T-cell (primary cell): ENCODE data around the gene TSPOAP1. TPM values are rescaled to one million over a fixed set of nuclear protein-coding genes. Genes with fewer than 3 reads are reported as not detected.

ENCODE experiments used
- ATAC-seq, 4 experiments: fragments of 200-7000 bp in 3 of 4; fragments of 150-1000 bp in 1 of 4; cut with Tn5 transposase; replicated peaks in 1 of 4; 1 replicate in 3 of 4; 2 replicates in 1 of 4; pipeline ENCODE4 v1.10.0; 2021; ENCODE audit warnings: moderate library complexity in 3 of 4, mild to moderate bottlenecking in 2 of 4, moderate number of reproducible peaks in 1 of 4
- CTCF ChIA-PET, 2 donors: fragments of 300-600 bp; sonication (Branson Sonifier 250); formaldehyde crosslinking; loops; one replicate each; lab custom pipeline; 2022; ENCODE audit warnings: antibody characterized with exemption in 2 of 2; lab: Charles Lee
- POLR2A ChIA-PET, 2 donors: fragments of 300-600 bp; sonication (Branson Sonifier 250); formaldehyde crosslinking; loops; one replicate each; lab custom pipeline; 2022; ENCODE audit warnings: antibody characterized with exemption in 2 of 2; lab: Charles Lee
- DNase-seq, 35 experiments: peaks; one replicate each; pipeline versions ENCODE4 v3.0.0 to v3.0.0-alpha.2; 2013 to 2023
- H3K27ac ChIP-seq: one replicate; pipeline ENCODE4 v1.5.1; 2013; ENCODE audit warnings: low read length
- H3K27me3 ChIP-seq, 2 experiments: replicated peaks in 1 of 2; 1 replicate in 1 of 2; 2 replicates in 1 of 2; pipeline versions ENCODE4 v1.6.1 to v1.7.0; 2013; ENCODE audit warnings: low read length in 1 of 2, mixed read lengths in 1 of 2; ENCODE audit not compliant: control insufficient read depth in 2 of 2, insufficient read depth in 2 of 2; ENCODE audit errors: extremely low read depth in 1 of 2
- H3K36me3 ChIP-seq, 2 donors: 1 replicate in 1 of 2; 2 replicates in 1 of 2; pipeline versions ENCODE4 v1.6.1 to v1.7.0; 2013; ENCODE audit warnings: low read length in 1 of 2; ENCODE audit not compliant: control insufficient read depth in 2 of 2, insufficient read depth in 1 of 2; ENCODE audit errors: extremely low read depth in 1 of 2
- H3K4me1 ChIP-seq, 2 experiments: 1 replicate in 1 of 2; 2 replicates in 1 of 2; pipeline versions ENCODE4 v1.6.1 to v1.7.0; 2013; ENCODE audit warnings: low read length in 2 of 2, mixed read lengths in 1 of 2; ENCODE audit not compliant: insufficient read depth in 2 of 2, control insufficient read depth in 1 of 2; ENCODE audit errors: extremely low read depth in 1 of 2
- H3K4me3 ChIP-seq, 2 donors: 1 replicate in 1 of 2; 2 replicates in 1 of 2; pipeline versions ENCODE4 v1.5.1 to v1.7.0; 2013; ENCODE audit warnings: mild to moderate bottlenecking in 2 of 2, low read length in 1 of 2, moderate library complexity in 1 of 2; ENCODE audit not compliant: control insufficient read depth in 1 of 2; ENCODE audit errors: extremely low read depth in 1 of 2
- H3K9me3 ChIP-seq: 2 replicates; pipeline ENCODE4 v1.7.0; 2013
- H3K27ac Mint-ChIP-seq, 2 donors: one replicate each; pipeline ENCODE4 v1.8.0; 2020 to 2021; ENCODE audit warnings: mild to moderate bottlenecking in 2 of 2, mixed read lengths in 2 of 2
- H3K27me3 Mint-ChIP-seq, 2 donors: one replicate each; pipeline ENCODE4 v1.8.0; 2021 to 2022; ENCODE audit warnings: mixed read lengths in 2 of 2
- H3K36me3 Mint-ChIP-seq: one replicate; pipeline ENCODE4 v1.8.0; 2021; ENCODE audit warnings: mixed read lengths
- H3K4me1 Mint-ChIP-seq, 3 donors: one replicate each; pipeline ENCODE4 v1.8.0; 2020 to 2022; ENCODE audit warnings: mixed read lengths in 3 of 3, mild to moderate bottlenecking in 1 of 3
- H3K4me3 Mint-ChIP-seq, 3 donors: one replicate each; pipeline ENCODE4 v1.8.0; 2020 to 2022; ENCODE audit warnings: mild to moderate bottlenecking in 3 of 3, mixed read lengths in 3 of 3, moderate library complexity in 3 of 3
- H3K9me3 Mint-ChIP-seq, 3 donors: one replicate each; pipeline ENCODE4 v1.8.0; 2020 to 2022; ENCODE audit warnings: mixed read lengths in 3 of 3
- WGBS: methylation state at CpG from one replicate; pipeline ENCODE4 v1.1.5; 2013; ENCODE audit warnings: missing lambda C conversion rate; ENCODE audit not compliant: insufficient coverage; 5-methylcytosine and 5-hydroxymethylcytosine counted together
- total RNA-seq, 35 experiments: library from RNA in 6 of 35; stranded (reverse) in 6 of 35; fragments of 120-200 nt in 1 of 35; gene quantifications; one replicate each; pipeline versions ENCODE4 v1.2.1 to v1.2.4 and lab custom pipeline; 2013 to 2026

Gene TSPOAP1
- total RNA-seq, 5 donors from 2014 or later (not counting 1 experiment from before 2014, with no cell fraction given) = 15.6 to 62.7 (median 19.9) TPM

DNA sequence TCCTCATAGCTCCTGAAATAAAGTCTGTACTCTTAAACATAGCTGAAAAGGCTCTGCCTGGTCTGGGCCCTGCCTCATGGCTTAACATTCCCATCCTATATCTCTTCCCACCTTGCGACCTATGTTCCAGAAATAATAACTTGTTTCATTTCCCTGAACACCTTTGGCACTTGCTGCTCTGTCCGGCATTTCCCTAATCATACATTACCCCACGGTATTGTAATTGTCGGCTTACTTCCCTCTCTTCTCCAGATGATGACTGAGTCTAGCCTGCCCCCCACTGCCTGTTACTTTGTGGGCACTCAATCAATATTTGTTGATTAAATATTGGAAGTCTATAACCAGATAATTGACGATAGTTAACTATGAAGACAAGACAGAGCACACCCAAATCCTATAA, 46.7 kb upstream of the TSPOAP1 start:
- Mint-ChIP-seq H3K27me3 (no peaks in the 10 kb centered on the region), H3K9me3 (no peaks in the 10 kb centered on the region), H3K27ac (no peak overlapping the region), H3K4me3 (no peak overlapping the region), H3K36me3 (peaks cover 8% of the 10 kb centered on the region), H3K4me1 (peaks cover 27 to 32% (median 29%) of the 10 kb centered on the region in 3 donors)
- DNase-seq (no peak), ATAC-seq (no peak)
- Histone ChIP-seq H3K4me1 (peaks cover 21 to 30% of the 10 kb centered on the region in 2 experiments), H3K9me3 (no peaks in the 10 kb centered on the region), H3K27me3 (no peaks in the 10 kb centered on the region), H3K4me3 (no peak overlapping the region), H3K36me3 (no peaks in the 10 kb centered on the region), H3K27ac (no peak overlapping the region)
- POLR2A ChIA-PET = no interaction called here
- CTCF ChIA-PET = no interaction called here
- 84% methylated on average over 3 of the region's 5 CpGs for WGBS

DNA sequence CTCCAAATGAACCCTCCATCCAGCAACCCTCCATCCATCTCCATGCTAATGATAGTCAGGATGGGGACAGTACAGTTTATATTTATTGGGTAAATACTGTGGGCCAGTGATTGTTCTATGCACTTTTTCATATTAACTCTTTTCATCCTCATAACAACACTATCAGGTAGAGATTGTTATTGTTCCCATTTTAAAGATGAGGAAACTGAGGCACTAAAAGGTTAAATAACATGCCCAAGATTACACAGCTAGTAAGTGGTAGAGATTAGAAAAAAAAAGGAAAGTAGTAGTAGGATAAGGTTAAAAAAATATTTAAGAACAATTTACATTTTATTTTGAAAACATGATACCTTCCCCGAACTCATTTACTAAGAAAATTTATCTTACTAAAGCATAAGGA, 45.3 kb upstream of the TSPOAP1 start:
- peaks cover 17 to 26% (median 23%) of the 10 kb centered on the region in 3 donors for H3K4me1 Mint-ChIP-seq
- Histone ChIP-seq H3K4me3 (no peak overlapping the region), H3K9me3 (no peaks in the 10 kb centered on the region), H3K27me3 (no peaks in the 10 kb centered on the region), H3K4me1 (peaks cover 8 to 30% of the 10 kb centered on the region in 2 experiments), H3K27ac (no peak overlapping the region), H3K36me3 (no peaks in the 10 kb centered on the region)
- H3K9me3 Mint-ChIP-seq = no peaks in the 10 kb centered on the region
- ATAC-seq (no peak), DNase-seq (no peak)
- H3K4me3 Mint-ChIP-seq = no peak overlapping the region
- ChIA-PET CTCF (interaction anchor here (0.6 to 0.7 kb wide), 3 partner anchors 15 to 18 kb away, joined by 3 read pairs; no protein-coding TSS in a partner anchor), POLR2A (no interaction called here)
- peaks cover 8% of the 10 kb centered on the region for H3K36me3 Mint-ChIP-seq
- H3K27ac Mint-ChIP-seq = no peak overlapping the region
- WGBS = no CpG with 5 or more reads among the region's 1 CpG
- no peaks in the 10 kb centered on the region for H3K27me3 Mint-ChIP-seq

DNA sequence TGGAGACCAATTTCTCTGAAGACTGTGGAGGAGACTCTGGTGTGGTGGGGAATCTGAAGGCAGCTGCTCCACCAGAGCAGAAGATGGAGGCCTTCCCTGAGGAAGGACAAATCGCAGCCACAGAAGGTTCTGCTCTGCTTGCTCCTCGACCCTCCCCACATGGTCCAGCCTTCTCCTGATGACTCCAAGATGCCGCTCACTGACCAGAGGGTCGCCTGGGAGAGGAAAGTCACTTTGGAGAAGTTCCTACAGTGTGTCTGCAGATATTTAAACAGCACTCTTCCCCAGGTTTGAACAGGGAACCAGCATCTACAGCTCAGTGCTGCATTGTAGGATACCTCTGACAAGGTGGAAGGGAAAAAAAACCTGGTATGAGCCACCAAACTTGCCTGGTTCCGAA, 44.4 kb upstream of the TSPOAP1 start:
- DNase-seq = no peak
- Mint-ChIP-seq H3K27me3 (no peaks in the 10 kb centered on the region), H3K4me1 (peaks cover 12 to 20% (median 17%) of the 10 kb centered on the region in 3 donors), H3K27ac (no peak overlapping the region), H3K4me3 (no peak overlapping the region), H3K36me3 (peaks cover 8% of the 10 kb centered on the region), H3K9me3 (no peaks in the 10 kb centered on the region)
- Histone ChIP-seq H3K36me3 (peaks cover 0 to under 1% of the 10 kb centered on the region in 2 donors), H3K27ac (no peak overlapping the region), H3K9me3 (no peaks in the 10 kb centered on the region), H3K4me1 (peaks cover 4 to 30% of the 10 kb centered on the region in 2 experiments), H3K27me3 (no peaks in the 10 kb centered on the region), H3K4me3 (no peak overlapping the region)
- ChIA-PET CTCF (no interaction called here), POLR2A (no interaction called here)
- WGBS = no CpG with 5 or more reads among the region's 5 CpGs
- no peak for ATAC-seq

DNA sequence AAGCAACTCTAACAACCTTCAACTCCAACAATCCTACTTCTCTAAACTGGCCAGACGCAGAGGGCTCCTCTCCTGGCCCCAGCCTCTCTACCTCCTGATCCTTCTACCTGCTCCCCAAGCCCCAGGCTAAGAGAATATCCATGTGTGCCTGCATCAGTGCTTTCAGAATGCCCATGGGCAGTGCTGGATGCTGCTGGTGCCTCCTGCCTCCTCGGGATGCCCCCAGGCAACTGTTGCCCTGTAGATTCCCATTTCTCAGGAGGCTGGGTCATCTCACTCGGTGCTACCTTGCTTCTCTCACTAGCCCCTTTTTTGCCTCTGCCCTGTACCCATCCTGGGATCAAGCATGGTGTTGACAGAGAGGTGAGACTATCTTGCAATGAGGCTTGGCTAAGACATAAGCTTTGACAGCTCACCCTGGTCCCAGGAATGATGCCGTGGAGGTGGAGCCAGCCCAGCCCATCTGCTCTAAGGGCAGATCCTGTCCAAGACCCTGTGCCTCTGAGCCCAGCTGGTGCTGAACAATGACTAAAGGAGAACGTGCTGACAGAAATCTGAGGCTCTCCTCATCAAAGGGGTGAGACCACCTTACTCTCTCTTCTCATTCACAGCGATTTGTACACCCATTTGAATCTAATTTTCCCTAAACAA, 42.8 kb upstream of the TSPOAP1 start:
- Histone ChIP-seq H3K27ac (no peak overlapping the region), H3K9me3 (no peaks in the 10 kb centered on the region), H3K36me3 (peaks cover 0 to 2% of the 10 kb centered on the region in 2 donors), H3K27me3 (no peaks in the 10 kb centered on the region), H3K4me1 (peaks cover 0 to 30% of the 10 kb centered on the region in 2 experiments), H3K4me3 (no peak overlapping the region)
- Mint-ChIP-seq H3K27me3 (no peaks in the 10 kb centered on the region), H3K4me3 (no peak overlapping the region), H3K9me3 (no peaks in the 10 kb centered on the region), H3K27ac (no peak overlapping the region), H3K4me1 (peaks cover 5 to 16% (median 6%) of the 10 kb centered on the region in 3 donors), H3K36me3 (peaks cover 8% of the 10 kb centered on the region)
- ChIA-PET POLR2A (interaction anchor here in 1 of 2 donors (1.1 kb wide), 1 partner anchor 50 kb away, joined by 3 read pairs; no protein-coding TSS in a partner anchor), CTCF (interaction anchor here in 1 of 2 donors (1.5 kb wide), 1 partner anchor 18 kb away, joined by 3 read pairs; no protein-coding TSS in a partner anchor)
- DNase-seq (no peak), ATAC-seq (no peak)
- 90% methylated on average over 5 of the region's 6 CpGs for WGBS

DNA sequence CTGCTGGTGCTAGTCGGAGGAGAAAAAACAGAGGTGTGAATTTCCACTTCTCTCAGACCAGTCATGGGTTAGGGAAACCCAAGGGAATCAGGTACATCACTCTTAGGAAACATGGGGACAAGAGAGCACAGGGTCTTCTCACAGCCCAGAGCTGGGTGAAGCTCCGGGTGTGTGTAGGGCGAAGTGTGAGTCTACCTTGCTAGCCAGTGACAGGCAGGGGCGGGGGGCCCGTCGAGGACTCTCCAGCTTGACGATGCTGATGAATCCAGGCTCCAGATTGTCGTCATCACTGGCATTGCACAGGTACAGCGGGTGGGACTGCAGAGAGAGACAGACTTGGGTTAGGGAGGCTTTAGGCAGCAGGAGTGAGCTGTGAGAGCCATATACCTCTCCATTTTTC, 42.1 kb upstream of the TSPOAP1 start:
- Histone ChIP-seq H3K4me3 (no peak overlapping the region), H3K27me3 (no peaks in the 10 kb centered on the region), H3K36me3 (peaks cover 0 to 2% of the 10 kb centered on the region in 2 donors), H3K4me1 (peaks cover 3 to 34% of the 10 kb centered on the region in 2 experiments), H3K27ac (no peak overlapping the region), H3K9me3 (no peaks in the 10 kb centered on the region)
- Mint-ChIP-seq H3K36me3 (peaks cover 8% of the 10 kb centered on the region), H3K4me3 (peak overlapping the region in 1 of 3 donors; percentile 25), H3K9me3 (no peaks in the 10 kb centered on the region), H3K27me3 (no peaks in the 10 kb centered on the region), H3K27ac (peak overlapping the region in 1 of 2 donors; percentile 73), H3K4me1 (peaks cover 10 to 23% (median 11%) of the 10 kb centered on the region in 3 donors)
- POLR2A ChIA-PET = interaction anchor here in 1 of 2 donors (1.1 kb wide), 1 partner anchor 51 kb away, joined by 3 read pairs; no protein-coding TSS in a partner anchor
- 93% methylated on average over 7 of the region's 9 CpGs for WGBS
- DNase-seq = no peak
- CTCF ChIA-PET = interaction anchor here in 1 of 2 donors (1.5 kb wide), 1 partner anchor 19 kb away, joined by 3 read pairs; no protein-coding TSS in a partner anchor
- no peak for ATAC-seq

DNA sequence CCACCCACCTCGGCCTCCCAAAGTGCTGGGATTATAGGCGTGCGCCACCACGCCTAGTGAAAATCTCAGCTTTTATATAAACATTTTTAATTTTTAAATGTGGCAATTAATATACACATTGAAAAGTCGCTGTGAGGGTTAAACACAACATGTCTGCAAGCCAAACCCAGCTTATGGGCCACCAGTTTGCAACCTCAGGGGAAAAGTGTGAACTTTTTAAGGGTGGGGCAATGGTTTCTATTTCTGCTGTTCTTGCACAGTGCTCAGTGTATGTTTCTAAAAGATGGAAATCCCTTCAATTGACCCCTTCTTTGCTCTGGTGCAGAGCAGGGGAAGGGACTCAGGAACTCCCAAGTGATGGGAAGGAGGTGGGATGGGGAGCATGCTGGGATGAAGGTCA, 41.7 kb upstream of the TSPOAP1 start:
- CTCF ChIA-PET = interaction anchor here in 1 of 2 donors (1.5 kb wide), 1 partner anchor 19 kb away, joined by 3 read pairs; no protein-coding TSS in a partner anchor
- peak overlapping the region in 1 of 2 donors; percentile 73 for H3K27ac Mint-ChIP-seq

More for the DNA sequence above, 41.7 kb upstream of the TSPOAP1 start:
- Mint-ChIP-seq H3K36me3 (peaks cover 8% of the 10 kb centered on the region), H3K9me3 (no peaks in the 10 kb centered on the region), H3K4me1 (peaks cover 10 to 27% (median 11%) of the 10 kb centered on the region in 3 donors), H3K4me3 (peak overlapping the region in 1 of 3 donors; percentile 25), H3K27me3 (no peaks in the 10 kb centered on the region)
- DNase-seq (peak in 1 of 35 experiments; percentile 25), ATAC-seq (no peak)
- H3K27ac ChIP-seq = no peak overlapping the region
- peaks cover 3 to 34% of the 10 kb centered on the region in 2 experiments for H3K4me1 ChIP-seq
- H3K4me3 ChIP-seq = no peak overlapping the region
- H3K36me3 ChIP-seq = peaks cover 0 to 2% of the 10 kb centered on the region in 2 donors
- H3K27me3 ChIP-seq = no peaks in the 10 kb centered on the region
- H3K9me3 ChIP-seq = no peaks in the 10 kb centered on the region
- 17% methylated on average over 1 of the region's 5 CpGs for WGBS
- POLR2A ChIA-PET = interaction anchor here in 1 of 2 donors (0.7 to 1.1 kb wide), 2 partner anchors 47 to 51 kb away, joined by 3 read pairs; partner anchors contain the start of gene RNF43
